Activated gamma-delta T cell treated with anti-CD3 and anti-CD28 coated beads, Interleukin-2, amount 50 U/mL, for 16 hours (primary cell): ENCODE measurements around the gene NREP.

Experiments
- DNase-seq: peaks from one replicate; pipeline ENCODE4 v3.0.0-alpha.2; 2020; ENCODE audit warnings: low read depth

The NREP gene

GRCh38 chr5:111697215-111697614 lies 59.8 kb downstream of the NREP start:
- DNase-seq: no peak

- no peak for DNase-seq
These were observed 61.0 kb downstream of the NREP start for GRCh38 chr5:111695991-111696390.

GRCh38 chr5:111694133-111694532 lies 62.9 kb downstream of the NREP start:
- no peak for DNase-seq

DNA sequence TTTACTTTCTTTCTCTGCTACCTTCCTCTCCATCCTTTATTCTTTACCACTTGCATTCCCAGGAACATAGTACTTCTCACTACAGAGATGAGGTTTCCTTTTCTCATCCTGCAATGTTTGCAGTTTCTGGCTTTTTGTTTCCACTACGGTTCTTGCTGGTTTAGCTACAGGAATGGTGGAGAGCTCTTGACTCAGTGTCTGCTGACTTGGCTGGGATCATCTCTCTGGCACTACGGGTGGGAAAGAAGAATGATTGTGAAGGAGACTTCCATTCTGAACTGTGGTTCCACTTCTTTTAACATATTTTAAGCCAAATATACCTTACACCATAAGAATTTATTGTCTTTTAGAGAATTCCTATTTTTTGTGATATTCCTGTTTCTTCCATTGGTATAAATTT lies 65.1 kb downstream of the NREP start:
- DNase-seq: no peak

- DNase-seq: no peak
These were observed 65.5 kb downstream of the NREP start for GRCh38 chr5:111691508-111691907.

DNA sequence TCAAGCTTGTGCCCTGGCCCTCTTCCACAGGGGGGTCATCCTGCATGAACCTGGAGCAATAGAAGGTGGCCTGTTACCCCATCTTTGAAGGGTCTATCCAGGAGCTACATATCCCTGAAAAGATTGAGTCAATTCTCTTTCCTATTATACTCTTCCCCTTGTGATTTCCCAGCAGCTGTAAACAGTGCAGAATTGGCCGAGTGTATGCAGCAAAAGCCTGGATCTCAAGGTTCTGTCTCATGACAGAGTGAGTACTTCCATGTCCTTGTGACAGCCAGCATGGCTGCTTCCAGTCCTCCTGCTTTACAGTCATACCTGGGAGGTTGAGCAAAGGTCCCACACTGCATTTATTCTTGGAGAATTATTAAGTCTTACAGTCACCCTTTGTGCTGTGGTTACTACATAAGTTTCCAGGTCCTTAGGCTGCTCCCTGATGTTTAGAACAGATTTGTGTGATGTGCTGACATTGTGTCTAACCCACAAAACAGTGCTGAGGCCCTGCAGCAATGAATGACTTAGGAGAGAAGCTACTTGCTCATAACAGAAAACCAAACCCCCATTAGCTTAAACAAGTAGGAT lies 67.5 kb downstream of the NREP start:
- DNase-seq: no peak

DNA sequence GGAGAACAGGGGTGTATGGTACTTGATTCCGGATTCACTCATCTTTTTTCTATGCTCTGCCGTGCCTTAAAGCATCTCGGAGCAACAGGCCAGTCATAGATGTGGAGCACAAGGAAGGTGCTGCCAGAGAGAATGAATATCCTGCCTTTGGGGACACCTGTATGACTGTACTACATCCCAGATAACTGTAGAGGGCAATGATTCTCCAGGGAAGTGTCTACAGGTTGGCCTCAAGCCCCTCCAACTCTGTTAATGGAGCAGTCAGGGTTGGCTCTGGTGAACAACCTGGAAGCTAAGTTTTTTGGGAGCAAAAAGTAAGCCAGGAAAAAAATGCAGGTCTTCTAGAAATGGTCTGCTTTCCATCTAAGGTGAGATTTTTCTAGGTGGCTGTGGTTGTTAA lies 71.0 kb downstream of the NREP start:
- no peak for DNase-seq

DNA sequence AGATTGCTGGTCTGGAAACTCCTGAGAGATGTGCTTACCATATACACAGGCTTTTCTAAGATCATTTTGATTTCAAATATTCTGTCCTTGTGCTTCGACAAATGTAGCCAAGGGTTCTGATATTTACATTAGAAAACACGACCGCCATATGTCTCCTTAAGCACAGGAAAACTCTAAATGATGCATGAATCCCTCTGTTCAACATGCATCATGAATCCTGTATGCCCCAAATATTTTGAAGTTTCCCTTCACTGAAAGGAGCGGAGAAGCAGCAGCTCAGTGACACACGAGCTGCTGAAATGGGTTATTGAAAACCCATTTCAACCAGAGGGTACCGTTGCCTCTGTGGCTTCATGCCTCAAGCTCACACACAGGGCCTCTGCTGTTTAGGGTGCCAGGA lies 74.4 kb downstream of the NREP start:
- no peak for DNase-seq

DNA sequence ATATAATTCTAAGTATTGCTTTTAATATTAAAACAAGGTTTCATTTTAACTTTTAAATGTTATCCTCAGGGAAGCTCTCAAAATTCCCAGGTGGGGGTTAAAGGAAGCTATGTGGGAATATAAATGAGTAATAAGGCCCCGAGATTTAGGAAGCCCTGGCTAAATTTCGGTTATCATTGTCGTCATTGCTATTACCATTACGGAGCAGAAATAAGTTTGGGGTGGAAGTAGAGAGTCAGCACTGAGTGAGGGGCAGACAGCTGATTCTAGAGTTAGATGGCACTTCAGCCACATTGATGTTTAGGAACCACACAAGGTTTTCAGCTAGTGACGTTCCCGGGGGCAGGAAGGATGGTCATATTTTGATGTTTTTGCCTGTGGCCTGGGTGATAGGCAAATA lies 74.9 kb downstream of the NREP start:
- no peak for DNase-seq

- no peak for DNase-seq
These were observed 75.4 kb downstream of the NREP start for GRCh38 chr5:111681414-111682120.

DNA sequence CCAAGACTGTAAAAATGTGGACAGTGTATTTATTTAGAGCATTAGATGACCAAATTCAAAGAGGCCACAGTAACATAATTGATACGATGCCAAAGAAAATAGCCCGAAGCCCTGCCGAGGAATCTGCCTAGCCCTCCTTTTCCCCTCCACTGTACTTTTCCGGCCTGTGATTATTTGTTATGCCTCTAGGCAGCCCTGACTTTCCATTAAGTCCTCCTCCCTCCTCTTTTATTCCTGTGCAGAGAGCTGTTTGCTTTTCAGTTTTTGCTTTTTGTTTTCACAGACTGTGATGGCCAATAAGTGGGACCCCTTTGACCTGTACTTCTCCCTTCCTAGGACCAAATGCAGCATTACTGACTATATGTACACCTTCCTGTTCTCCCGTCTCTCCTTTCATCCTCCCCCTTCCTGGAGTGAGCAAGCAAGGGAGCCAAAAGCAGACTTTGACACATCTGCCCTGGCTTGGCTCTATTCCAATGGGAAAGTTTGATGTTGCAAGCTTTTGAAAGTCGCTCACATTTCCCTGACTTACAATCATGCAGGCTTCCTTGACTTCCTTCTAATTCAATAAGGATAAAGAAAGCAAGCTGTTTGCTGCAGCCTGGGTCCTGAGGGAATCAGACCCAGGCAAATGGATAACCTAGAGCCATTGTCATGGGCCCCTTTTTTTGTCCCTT lies 76.1 kb downstream of the NREP start:
- no peak for DNase-seq

DNA sequence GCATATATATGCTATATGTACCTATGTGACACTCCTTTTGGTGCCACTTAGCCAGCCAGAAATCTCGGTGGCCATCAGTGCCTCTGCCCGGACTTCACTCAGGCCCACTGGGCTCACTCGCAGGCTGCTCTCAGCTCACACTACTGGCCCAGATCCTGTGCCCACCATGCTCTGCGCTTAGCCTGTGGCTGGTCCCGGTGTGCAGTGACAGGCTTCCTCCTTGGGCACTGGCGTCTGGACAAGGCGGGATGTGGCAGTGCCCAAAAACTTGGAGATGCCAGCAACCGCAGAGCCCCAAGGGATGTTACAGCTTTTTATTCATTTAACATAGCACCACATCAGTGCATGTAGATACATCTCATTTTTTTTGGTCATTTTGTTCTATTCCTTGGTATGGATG lies 77.4 kb downstream of the NREP start:
- DNase-seq: no peak
